NCI-H345 treated with DMSO at 0.1 percent for 48 hours (cell line): ENCODE measurements around the gene ERC1.
"Not testable (repeated sequence)": the region's sequence is repeated elsewhere in the genome, so short reads cannot be mapped to it uniquely, and the experiment has no call there.

Experiments used
- DNase-seq: peaks from one replicate; lab custom pipeline; 2025; ENCODE audit not compliant: unreplicated experiment; lab: John Stamatoyannopoulos, UW

Gene ERC1

GRCh38 chr12:1117970-1118563 is 127.0 kb downstream of the ERC1 start:
- peak; percentile 57 for DNase-seq

GRCh38 chr12:1122786-1123185 is 131.8 kb downstream of the ERC1 start:
- no peak for DNase-seq

- DNase-seq, result no peak
These were observed 135.1 kb downstream of the ERC1 start for GRCh38 chr12:1126091-1126490.

GRCh38 chr12:1127021-1127420 is 136.0 kb downstream of the ERC1 start:
- no peak for DNase-seq

- DNase-seq, result no peak
These were observed 139.1 kb downstream of the ERC1 start for GRCh38 chr12:1130164-1130563.

GRCh38 chr12:1130571-1130970 is 139.5 kb downstream of the ERC1 start:
- no peak for DNase-seq

GRCh38 chr12:1131811-1132224 is 140.8 kb downstream of the ERC1 start:
- DNase-seq, result no peak

- no peak for DNase-seq
These were observed 141.3 kb downstream of the ERC1 start for GRCh38 chr12:1132311-1132710.

- no peak for DNase-seq
These were observed 147.7 kb downstream of the ERC1 start for GRCh38 chr12:1138691-1139090.

GRCh38 chr12:1146758-1147157 is 155.7 kb downstream of the ERC1 start:
- DNase-seq, result not testable (repeated sequence)

- DNase-seq, result no peak
These were observed 156.8 kb downstream of the ERC1 start for GRCh38 chr12:1147821-1148220.

GRCh38 chr12:1157046-1157445 is 166.0 kb downstream of the ERC1 start:
- DNase-seq, result no peak

- DNase-seq, result no peak
These were observed 170.2 kb downstream of the ERC1 start for GRCh38 chr12:1161197-1161596.

- DNase-seq, result peak; percentile 37
These were observed 171.2 kb downstream of the ERC1 start for GRCh38 chr12:1162081-1162760.

GRCh38 chr12:1167784-1168183 is 176.8 kb downstream of the ERC1 start:
- DNase-seq, result no peak

GRCh38 chr12:1170411-1170810 is 179.4 kb downstream of the ERC1 start:
- no peak for DNase-seq

GRCh38 chr12:1171657-1172408 is 180.8 kb downstream of the ERC1 start:
- peak; percentile 50 for DNase-seq

GRCh38 chr12:1173781-1174617 is 183.0 kb downstream of the ERC1 start:
- peak; percentile 75 for DNase-seq

- peak; percentile 16 for DNase-seq
These were observed 183.6 kb downstream of the ERC1 start for GRCh38 chr12:1174659-1175058.

- no peak for DNase-seq
These were observed 185.2 kb downstream of the ERC1 start for GRCh38 chr12:1176191-1176590.

GRCh38 chr12:1179128-1179527 is 188.1 kb downstream of the ERC1 start:
- no peak for DNase-seq
